Naive thymus-derived CD4-positive, alpha-beta T cell (primary cell): ENCODE data around the gene ATP10A. TPM values are rescaled to one million over a fixed set of nuclear protein-coding genes. Genes with fewer than 3 reads are reported as not detected.

Experiments used
- ATAC-seq: fragments of 150-1000 bp; cut with Tn5 transposase; 2 replicates; pipeline ENCODE4 v1.10.0; 2021; ENCODE audit warnings: mild to moderate bottlenecking, moderate library complexity
- CTCF ChIA-PET: fragments of 350-600 bp; sonication (Branson Sonifier 250); formaldehyde crosslinking; loops from one replicate; lab custom pipeline; 2021; ENCODE audit warnings: antibody characterized with exemption; lab: Charles Lee
- POLR2A ChIA-PET: fragments of 350-600 bp; sonication (Branson Sonifier 250); formaldehyde crosslinking; loops from one replicate; lab custom pipeline; 2021; ENCODE audit warnings: antibody characterized with exemption, inconsistent platforms; lab: Charles Lee
- DNase-seq, 9 donors: peaks; one replicate each; pipeline versions ENCODE4 v3.0.0 to v3.0.0-alpha.2; 2020 to 2022; ENCODE audit warnings: mixed read lengths in 1 of 9
- H3K27ac ChIP-seq: one replicate; pipeline ENCODE4 v1.7.0; 2013; ENCODE audit warnings: mild to moderate bottlenecking, low read depth, low read length, moderate library complexity
- H3K27me3 ChIP-seq, 2 donors: one replicate each; pipeline ENCODE4 v1.7.0; 2013; ENCODE audit warnings: low read length in 2 of 2, mild to moderate bottlenecking in 2 of 2, moderate library complexity in 2 of 2; ENCODE audit not compliant: control insufficient read depth in 2 of 2, insufficient read depth in 2 of 2
- H3K36me3 ChIP-seq, 3 experiments: 1 replicate in 2 of 3; 2 replicates in 1 of 3; pipeline ENCODE4 v1.7.0; 2013; ENCODE audit warnings: low read length in 3 of 3, mild to moderate bottlenecking in 3 of 3, moderate library complexity in 1 of 3; ENCODE audit not compliant: insufficient read depth in 3 of 3, control insufficient read depth in 2 of 3
- H3K4me1 ChIP-seq, 2 donors: one replicate each; pipeline ENCODE4 v1.7.0; 2013; ENCODE audit warnings: low read length in 2 of 2, mild to moderate bottlenecking in 2 of 2, moderate library complexity in 1 of 2; ENCODE audit not compliant: control insufficient read depth in 2 of 2, insufficient read depth in 2 of 2
- H3K4me3 ChIP-seq: 2 replicates; pipeline ENCODE4 v1.7.0; 2013; ENCODE audit warnings: mild to moderate bottlenecking, low read length
- H3K9me3 ChIP-seq, 3 experiments: 1 replicate in 2 of 3; 2 replicates in 1 of 3; pipeline ENCODE4 v1.7.0; 2013; ENCODE audit warnings: low read length in 3 of 3; ENCODE audit not compliant: control insufficient read depth in 2 of 3
- H3K27ac Mint-ChIP-seq, 9 donors: one replicate each; pipeline ENCODE4 v1.8.0; 2020 to 2022; ENCODE audit warnings: mixed read lengths in 9 of 9, mild to moderate bottlenecking in 8 of 9, moderate library complexity in 5 of 9, inconsistent platforms in 2 of 9
- H3K27me3 Mint-ChIP-seq, 5 donors: one replicate each; pipeline ENCODE4 v1.8.0; 2021 to 2022; ENCODE audit warnings: mixed read lengths in 5 of 5, mild to moderate bottlenecking in 1 of 5
- H3K36me3 Mint-ChIP-seq, 5 donors: one replicate each; pipeline ENCODE4 v1.8.0; 2020 to 2022; ENCODE audit warnings: mixed read lengths in 5 of 5, mild to moderate bottlenecking in 3 of 5, inconsistent platforms in 1 of 5
- H3K4me1 Mint-ChIP-seq, 7 donors: one replicate each; pipeline ENCODE4 v1.8.0; 2020 to 2022; ENCODE audit warnings: mixed read lengths in 7 of 7, mild to moderate bottlenecking in 3 of 7, inconsistent platforms in 1 of 7
- H3K4me3 Mint-ChIP-seq, 10 donors: one replicate each; pipeline ENCODE4 v1.8.0; 2020 to 2022; ENCODE audit warnings: mild to moderate bottlenecking in 10 of 10, mixed read lengths in 10 of 10, moderate library complexity in 6 of 10, inconsistent platforms in 2 of 10
- H3K9me3 Mint-ChIP-seq, 11 donors: one replicate each; pipeline ENCODE4 v1.8.0; 2020 to 2022; ENCODE audit warnings: mixed read lengths in 11 of 11, mild to moderate bottlenecking in 4 of 11, inconsistent platforms in 1 of 11, moderate library complexity in 1 of 11
- intact Hi-C, 2 donors: fragments of 100-400 bp; cut with micrococcal nuclease; formaldehyde crosslinking; loops; one replicate each; pipeline ENCODE4 v1.15.1; 2023
- polyA plus RNA-seq, 2 donors: library from polyadenylated mRNA; unstranded; fragments of 300-500 nt; fragmentation: Illumina TruSeq; gene quantifications; one replicate each; pipeline ENCODE4 v1.2.3, GENCODE V29; 2021
- total RNA-seq, 6 experiments: library from RNA in 5 of 6; stranded (reverse) in 5 of 6; gene quantifications; 1 replicate in 5 of 6; 2 replicates in 1 of 6; pipeline ENCODE4 v1.2.3 and lab custom pipeline; 2021 to 2026

ATP10A gene
- total and polyA plus RNA-seq, 7 experiments from 2014 or later: 7.2 to 86.4 (median 57.6) TPM

DNA sequence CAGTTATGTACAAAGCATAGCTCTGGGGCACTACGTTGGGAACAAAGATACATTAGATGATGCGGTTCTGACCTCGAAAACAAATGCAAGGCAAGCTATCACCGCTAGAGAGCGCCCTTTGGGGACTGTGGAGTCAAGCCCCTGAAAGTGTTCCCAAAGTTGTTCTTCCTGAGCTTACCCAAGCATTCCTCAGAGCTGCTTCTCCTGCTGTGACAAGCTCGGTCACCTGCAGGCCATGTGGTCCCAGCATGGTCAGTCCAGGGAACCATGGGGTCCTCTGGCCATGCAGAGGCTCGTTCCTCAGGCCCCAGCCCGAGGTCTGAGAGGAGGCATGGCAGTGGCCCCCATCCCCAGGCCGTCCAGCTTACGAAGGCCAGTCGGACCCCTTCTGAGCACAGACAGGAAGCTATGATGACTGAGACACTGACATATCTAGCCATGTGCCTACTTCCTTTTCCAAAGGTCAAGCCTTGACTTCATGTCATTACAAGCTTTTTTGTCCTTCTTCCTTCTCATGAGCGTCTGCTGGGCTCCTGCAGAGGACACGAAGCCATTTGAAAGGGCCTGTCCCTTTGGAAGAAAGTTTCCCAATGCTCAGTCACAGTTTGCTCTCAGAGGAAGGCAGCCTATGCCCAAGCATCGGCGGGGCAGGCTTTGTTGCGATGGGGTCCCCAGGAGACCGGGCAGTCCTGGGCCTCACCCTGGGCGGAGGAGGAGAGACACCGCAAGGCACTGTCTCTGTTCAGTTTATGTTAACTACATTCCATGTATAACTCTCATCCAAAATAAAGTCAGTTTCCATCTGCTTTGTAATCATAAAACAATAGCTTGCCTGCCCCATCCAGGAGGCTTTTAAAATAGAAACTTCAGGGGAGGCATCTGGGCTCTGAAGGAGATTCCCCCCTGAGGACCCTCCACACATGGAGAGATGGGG lies 79.3 kb downstream of the ATP10A start:
- ChIA-PET POLR2A (interaction anchor here (0.6 to 1.1 kb wide), 4 partner anchors 9 to 65 kb away, joined by 3 to 4 read pairs (median 3); no protein-coding TSS in a partner anchor), CTCF (interaction anchor here (0.7 to 2.0 kb wide), 10 partner anchors 13 to 149 kb away, joined by 3 to 17 read pairs (median 4); partner anchors contain the start of gene ATP10A)
- Mint-ChIP-seq H3K27ac (peak overlapping the region; percentile 1 to 88 (median 62)), H3K9me3 (no peaks in the 10 kb centered on the region), H3K4me3 (peak overlapping the region in 1 of 10 donors; percentile 16), H3K36me3 (peaks cover 0 to 11% (median 0%) of the 10 kb centered on the region in 5 donors), H3K4me1 (peaks cover 37 to 62% (median 45%) of the 10 kb centered on the region in 7 donors), H3K27me3 (no peaks in the 10 kb centered on the region)
- H3K36me3 ChIP-seq: peaks cover 0 to 14% (median 3%) of the 10 kb centered on the region in 3 experiments
- DNase-seq (peak in 6 of 9 donors; percentile 22 to 50 (median 40)), ATAC-seq (peak; percentile 52)
- H3K27me3 ChIP-seq: no peaks in the 10 kb centered on the region
- peaks cover 0 to 5% of the 10 kb centered on the region in 2 donors for H3K4me1 ChIP-seq
- H3K4me3 ChIP-seq: no peak overlapping the region
- intact Hi-C loops: loop anchor here (1.0 to 2.0 kb wide), 6 partner anchors 22 to 151 kb away; no protein-coding TSS in a partner anchor
- H3K27ac ChIP-seq: no peak overlapping the region
- no peaks in the 10 kb centered on the region for H3K9me3 ChIP-seq

- ChIA-PET CTCF (interaction anchor here (0.7 to 2.0 kb wide), 8 partner anchors 14 to 150 kb away, joined by 3 to 17 read pairs (median 4); partner anchors contain the start of gene ATP10A), POLR2A (interaction anchor here (0.6 to 1.1 kb wide), 4 partner anchors 8 to 66 kb away, joined by 3 to 4 read pairs (median 3); no protein-coding TSS in a partner anchor)
- peak overlapping the region in 1 of 10 donors; percentile 12 for H3K4me3 Mint-ChIP-seq
- H3K4me3 ChIP-seq: no peak overlapping the region
- ATAC-seq (no peak), DNase-seq (no peak)
- no peaks in the 10 kb centered on the region for H3K9me3 Mint-ChIP-seq
- no peak overlapping the region for H3K27ac ChIP-seq
- peaks cover 0 to 12% of the 10 kb centered on the region in 2 donors for H3K4me1 ChIP-seq
- H3K36me3 ChIP-seq: peaks cover 0 to 14% (median 3%) of the 10 kb centered on the region in 3 experiments
- peaks cover 35 to 62% (median 45%) of the 10 kb centered on the region in 7 donors for H3K4me1 Mint-ChIP-seq
- peak overlapping the region in 8 of 9 donors; percentile 1 to 88 (median 48) for H3K27ac Mint-ChIP-seq
- no peaks in the 10 kb centered on the region for H3K27me3 Mint-ChIP-seq
- intact Hi-C loops: loop anchor here (1.0 to 2.0 kb wide), 5 partner anchors 67 to 152 kb away; no protein-coding TSS in a partner anchor
- no peaks in the 10 kb centered on the region for H3K27me3 ChIP-seq
- H3K9me3 ChIP-seq: no peaks in the 10 kb centered on the region
- H3K36me3 Mint-ChIP-seq: peaks cover 0 to 17% (median 6%) of the 10 kb centered on the region in 5 donors
Measured at GRCh38 chr15:25783134-25783533, 80.0 kb downstream of the ATP10A start.

DNA sequence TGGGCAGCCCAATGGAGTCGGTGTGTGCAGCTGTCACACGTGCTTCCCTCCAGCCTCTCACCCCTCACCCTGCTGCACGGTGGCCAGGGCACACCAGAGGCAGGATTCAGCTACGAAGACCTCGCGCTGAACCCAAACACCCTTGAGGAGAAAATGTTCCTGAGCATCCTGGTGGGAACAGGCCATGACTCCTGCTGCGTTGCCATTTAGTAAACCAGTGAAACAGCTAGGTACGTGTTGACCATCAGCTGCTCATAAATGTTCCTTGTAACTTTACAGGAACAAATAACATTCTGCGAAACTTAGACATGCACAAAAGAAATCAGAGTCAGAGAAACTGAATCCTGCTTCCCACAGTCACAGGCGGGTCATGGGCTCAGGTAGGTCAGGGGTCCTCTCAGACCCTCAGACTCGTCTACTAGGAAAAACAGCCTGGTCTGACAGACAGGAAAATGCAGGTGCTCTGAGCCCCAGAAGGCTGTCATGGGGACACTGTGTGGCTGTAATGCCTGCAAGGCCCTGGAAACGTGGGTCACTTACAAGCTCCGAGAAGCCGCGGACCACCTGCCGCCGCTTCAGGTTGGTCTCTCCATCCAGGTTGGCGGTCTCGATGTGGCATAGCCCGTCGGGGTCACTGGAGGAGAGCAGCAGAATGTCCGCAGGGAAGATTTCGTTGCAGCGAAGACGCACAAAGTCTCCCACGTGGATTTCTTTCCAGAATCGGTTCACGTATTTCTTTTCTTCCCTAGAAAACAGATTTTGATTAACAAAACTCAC lies 82.5 kb downstream of the ATP10A start:
- Histone ChIP-seq H3K4me1 (peaks cover 0 to 15% of the 10 kb centered on the region in 2 donors), H3K4me3 (no peak overlapping the region), H3K27ac (no peak overlapping the region), H3K9me3 (no peaks in the 10 kb centered on the region), H3K27me3 (no peaks in the 10 kb centered on the region), H3K36me3 (peaks cover 0 to 23% (median 3%) of the 10 kb centered on the region in 3 experiments)
- CTCF ChIA-PET: no interaction called here
- DNase-seq (no peak), ATAC-seq (no peak)
- Mint-ChIP-seq H3K9me3 (no peaks in the 10 kb centered on the region), H3K4me1 (peaks cover 30 to 74% (median 48%) of the 10 kb centered on the region in 7 donors), H3K36me3 (peaks cover 0 to 29% (median 9%) of the 10 kb centered on the region in 5 donors), H3K27me3 (no peaks in the 10 kb centered on the region), H3K27ac (peak overlapping the region in 1 of 9 donors; percentile 25), H3K4me3 (no peak overlapping the region)
- intact Hi-C loops: no loop called here
- POLR2A ChIA-PET: no interaction called here

DNA sequence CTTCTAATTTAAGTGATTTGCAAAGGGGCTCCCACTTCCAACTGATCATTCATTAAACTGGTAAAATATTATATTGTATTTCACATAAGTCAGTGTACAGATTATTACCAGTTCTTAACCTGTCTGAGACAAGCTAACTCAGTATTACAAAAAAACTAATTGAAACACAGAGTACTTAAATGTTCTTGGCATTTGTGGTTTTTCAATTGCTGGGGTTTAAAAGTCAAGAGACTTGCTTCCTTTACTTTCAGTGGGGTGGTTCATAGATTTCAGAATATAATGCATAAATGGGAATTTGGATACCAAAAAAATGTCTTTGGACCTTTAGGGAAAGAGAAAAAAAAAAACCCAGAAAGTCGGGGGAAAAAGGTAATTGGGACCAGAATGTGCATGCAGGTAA lies 85.0 kb downstream of the ATP10A start:
- Mint-ChIP-seq H3K36me3 (peaks cover 0 to 30% (median 9%) of the 10 kb centered on the region in 5 donors), H3K27ac (peak overlapping the region in 6 of 9 donors; percentile 45 to 72 (median 64)), H3K4me1 (peaks cover 18 to 67% (median 38%) of the 10 kb centered on the region in 7 donors), H3K9me3 (no peaks in the 10 kb centered on the region), H3K27me3 (no peaks in the 10 kb centered on the region), H3K4me3 (peak overlapping the region in 8 of 10 donors; percentile 47 to 81 (median 56))
- no peaks in the 10 kb centered on the region for H3K27me3 ChIP-seq
- ChIA-PET POLR2A (interaction anchor here (0.6 to 1.7 kb wide), 5 partner anchors 35 to 900 kb away, joined by 3 to 7 read pairs (median 3); partner anchors contain the start of gene ATP10A), CTCF (interaction anchor here (0.8 to 2.4 kb wide), 4 partner anchors 24 to 156 kb away, joined by 4 to 15 read pairs (median 4); partner anchors contain the start of gene ATP10A)
- H3K9me3 ChIP-seq: no peaks in the 10 kb centered on the region
- H3K36me3 ChIP-seq: peaks cover 0 to 25% (median 3%) of the 10 kb centered on the region in 3 experiments
- H3K27ac ChIP-seq: no peak overlapping the region
- peaks cover 0 to 15% of the 10 kb centered on the region in 2 donors for H3K4me1 ChIP-seq
- intact Hi-C loops: loop anchor here in 1 of 2 donors (1.0 kb wide), 1 partner anchor 84 kb away; no protein-coding TSS in a partner anchor
- ATAC-seq (no peak), DNase-seq (no peak)
- H3K4me3 ChIP-seq: no peak overlapping the region

DNA sequence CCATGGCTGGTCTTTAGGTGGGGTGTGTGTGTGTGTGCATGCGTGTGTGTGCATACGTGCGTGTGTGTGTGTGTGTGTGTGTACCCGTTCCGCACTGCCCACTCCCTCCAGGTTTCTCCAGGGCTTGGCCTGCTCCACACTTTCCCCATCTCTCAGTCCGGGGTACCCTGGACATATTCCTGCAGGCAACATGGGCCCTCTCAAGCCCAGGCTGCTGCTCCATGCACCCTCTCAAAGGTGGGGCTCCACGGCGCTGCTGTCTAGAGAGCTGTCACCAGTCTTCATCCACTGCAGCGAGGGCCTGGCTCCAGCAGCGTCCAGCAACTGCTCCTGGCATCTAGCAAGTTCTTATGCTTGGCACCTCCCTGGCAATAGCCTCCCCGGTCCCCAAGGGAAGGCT lies 86.1 kb downstream of the ATP10A start:
- POLR2A ChIA-PET: no interaction called here
- peaks cover 0 to 15% of the 10 kb centered on the region in 2 donors for H3K4me1 ChIP-seq
- DNase-seq (no peak), ATAC-seq (no peak)
- H3K9me3 ChIP-seq: no peaks in the 10 kb centered on the region
- Mint-ChIP-seq H3K36me3 (peaks cover 0 to 39% (median 9%) of the 10 kb centered on the region in 5 donors), H3K4me3 (peak overlapping the region in 2 of 10 donors; percentile 2 to 7), H3K9me3 (no peaks in the 10 kb centered on the region), H3K27ac (peak overlapping the region in 2 of 9 donors; percentile 9 to 12), H3K4me1 (peaks cover 23 to 66% (median 40%) of the 10 kb centered on the region in 7 donors), H3K27me3 (no peaks in the 10 kb centered on the region)
- H3K36me3 ChIP-seq: peaks cover 0 to 35% (median 3%) of the 10 kb centered on the region in 3 experiments
- no peaks in the 10 kb centered on the region for H3K27me3 ChIP-seq
- no peak overlapping the region for H3K27ac ChIP-seq
- no peak overlapping the region for H3K4me3 ChIP-seq
- CTCF ChIA-PET: no interaction called here
- intact Hi-C loops: no loop called here
